ENCODE measurements around the gene AMHR2.
"Not testable (repeated sequence)": the region's sequence is repeated elsewhere in the genome, so short reads cannot be mapped to it uniquely, and the experiment has no call there.

DNA sequence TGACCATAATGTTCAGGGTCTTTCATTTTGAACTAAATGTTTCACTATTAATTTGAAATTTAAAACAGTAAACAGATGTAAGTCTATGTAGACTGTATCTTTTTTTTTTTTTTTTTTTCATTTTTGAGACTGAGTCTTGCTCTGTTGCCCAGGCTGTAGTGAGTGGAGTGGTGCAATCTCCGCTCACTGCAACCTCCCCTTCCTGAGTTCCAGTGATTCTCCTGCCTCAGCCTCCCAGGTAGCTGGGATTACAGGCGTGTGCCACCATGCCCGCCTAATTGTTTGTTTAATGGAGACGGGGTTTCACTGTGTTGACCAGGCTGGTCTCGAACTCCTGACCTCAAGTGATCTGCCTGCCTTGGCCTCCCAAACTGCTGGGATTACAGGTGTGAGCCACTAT is 37.3 kb upstream of the AMHR2 start:
- TF ChIP-seq CTCF, POLR2A (IDR thresholded peaks at IDR 0.05): not testable (repeated sequence)

Measured in testis (tissue), 2 donors.